Measurements from ENCODE around the gene POLL.

The POLL gene

DNA sequence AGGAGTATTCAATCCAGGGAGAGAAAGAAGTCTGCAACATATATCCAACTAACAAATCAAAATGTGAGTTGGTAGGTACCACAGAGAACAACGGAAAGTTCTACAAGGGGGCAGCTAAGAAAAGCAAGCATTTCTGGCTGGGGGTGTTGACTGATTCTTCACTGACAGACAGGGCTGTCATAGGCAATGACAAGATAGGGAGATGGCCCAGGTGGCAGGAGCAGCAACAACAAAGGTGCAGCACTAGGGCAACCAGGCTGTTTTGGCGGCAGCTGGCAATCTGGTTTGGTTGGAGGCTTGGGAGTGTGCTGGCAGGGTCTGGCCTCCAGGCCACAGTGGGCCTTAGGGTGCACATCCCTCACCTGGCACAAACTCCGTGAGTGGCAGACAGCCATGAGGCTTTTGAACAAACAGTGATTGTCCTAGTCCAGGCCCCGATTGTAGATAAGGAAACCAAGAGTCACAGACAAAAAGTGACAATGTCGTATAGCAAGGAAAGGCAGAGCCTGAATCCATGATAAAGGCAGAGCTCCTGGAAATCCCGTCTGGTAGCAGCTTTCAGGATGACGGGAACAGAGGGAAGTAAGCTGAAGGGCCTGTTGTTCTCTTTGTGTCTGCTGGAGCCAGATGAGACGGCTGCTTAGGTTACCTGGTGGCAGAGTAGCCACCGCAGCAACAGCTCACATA lies 28.5 kb upstream of the POLL start:
- H3K36me3 Mint-ChIP-seq (ENCODE audit: low read depth): peaks cover 7% of the 10 kb centered on the region
- H3K4me3 Mint-ChIP-seq: no peak overlapping the region
- peaks cover 3% of the 10 kb centered on the region for H3K4me1 Mint-ChIP-seq (ENCODE audit: low read depth)
- no peak overlapping the region for H3K27ac Mint-ChIP-seq
- DNase-seq (ENCODE audit: low spot score): no peak
- H3K27me3 Mint-ChIP-seq (ENCODE audit: low read depth): no peaks in the 10 kb centered on the region
- no peaks in the 10 kb centered on the region for H3K9me3 Mint-ChIP-seq

DNA sequence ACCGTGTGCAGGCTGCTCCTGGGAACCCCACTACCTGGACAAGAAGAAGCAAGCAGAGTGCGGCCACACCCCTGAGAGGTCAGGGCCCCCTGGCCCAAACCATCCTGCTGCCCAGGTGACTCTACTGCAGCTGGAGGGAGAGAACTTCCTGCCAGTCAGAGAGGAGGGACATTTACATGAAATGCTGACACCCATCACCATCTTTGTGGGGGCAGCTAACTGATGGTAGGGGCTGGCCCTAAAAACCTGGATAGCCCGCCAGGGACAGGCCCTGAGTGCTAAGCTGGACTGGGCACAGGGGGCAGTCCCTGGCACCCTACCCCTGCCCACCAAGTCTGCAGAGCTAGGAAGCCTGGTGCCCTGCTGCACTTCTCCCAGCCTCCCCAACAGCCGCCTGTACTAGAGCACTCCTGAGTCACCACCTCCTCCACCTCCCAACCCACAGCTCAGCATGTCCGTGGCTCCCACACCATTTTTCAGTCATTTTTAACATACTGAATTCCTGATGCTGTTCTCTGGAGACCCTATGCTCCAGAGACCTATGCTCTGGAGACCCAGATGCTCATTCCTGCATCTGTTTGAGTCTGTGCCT lies 27.6 kb upstream of the POLL start:
- Mint-ChIP-seq H3K27ac (no peak overlapping the region), H3K36me3 (ENCODE audit: low read depth) (peaks cover 9% of the 10 kb centered on the region)

DNA sequence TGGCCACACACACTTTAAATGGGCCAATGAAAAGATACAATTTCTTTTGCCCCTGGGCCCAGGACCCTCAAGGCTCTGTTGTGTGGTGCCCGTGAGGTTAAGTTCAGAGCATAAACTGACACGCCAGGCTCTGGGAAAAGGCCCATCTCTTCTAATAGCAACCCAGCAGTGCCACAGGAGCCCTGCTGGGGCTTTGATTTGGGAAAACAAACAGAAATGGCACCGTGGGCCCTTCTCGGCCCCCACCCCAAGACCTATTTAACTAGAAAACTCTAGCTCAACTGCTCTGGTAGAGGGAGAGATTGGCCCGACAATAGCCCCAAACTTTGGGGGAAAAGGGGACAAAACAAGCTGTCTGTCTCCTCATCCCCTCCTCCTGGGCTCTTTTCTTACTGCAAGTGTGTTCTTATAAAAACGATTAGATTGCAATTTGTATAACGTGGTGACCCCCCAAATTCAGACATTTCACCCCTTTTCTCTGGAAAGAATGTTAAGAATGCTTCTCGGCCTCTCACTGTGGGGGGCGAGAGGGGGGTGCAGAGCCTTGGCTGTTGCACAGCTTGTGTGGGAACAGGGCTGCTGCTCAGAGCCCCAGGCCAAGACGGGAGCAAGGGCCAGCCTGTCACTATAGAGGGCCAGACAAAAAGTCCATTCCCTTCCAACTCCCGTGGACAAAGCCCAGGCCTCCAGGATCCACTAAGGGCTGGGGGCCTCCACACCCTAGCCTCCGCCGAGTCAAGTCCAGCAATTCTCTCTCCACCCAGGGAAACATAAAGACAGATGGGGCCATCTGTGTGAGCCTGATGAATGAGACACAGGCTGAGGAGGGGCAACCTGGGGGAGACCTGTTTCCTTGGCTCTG lies 26.8 kb upstream of the POLL start:
- H3K27me3 Mint-ChIP-seq (ENCODE audit: low read depth): no peaks in the 10 kb centered on the region
- H3K36me3 Mint-ChIP-seq (ENCODE audit: low read depth): peaks cover 9% of the 10 kb centered on the region
- H3K4me1 Mint-ChIP-seq (ENCODE audit: low read depth): peaks cover 4% of the 10 kb centered on the region
- DNase-seq (ENCODE audit: low spot score): no peak
- H3K27ac Mint-ChIP-seq: no peak overlapping the region
- no peaks in the 10 kb centered on the region for H3K9me3 Mint-ChIP-seq
- no peak overlapping the region for H3K4me3 Mint-ChIP-seq

More for the DNA sequence above, 27.6 kb upstream of the POLL start:
- DNase-seq (ENCODE audit: low spot score): no peak
- Mint-ChIP-seq H3K9me3 (no peaks in the 10 kb centered on the region), H3K27me3 (ENCODE audit: low read depth) (no peaks in the 10 kb centered on the region), H3K4me1 (ENCODE audit: low read depth) (peaks cover 4% of the 10 kb centered on the region), H3K4me3 (no peak overlapping the region)

DNA sequence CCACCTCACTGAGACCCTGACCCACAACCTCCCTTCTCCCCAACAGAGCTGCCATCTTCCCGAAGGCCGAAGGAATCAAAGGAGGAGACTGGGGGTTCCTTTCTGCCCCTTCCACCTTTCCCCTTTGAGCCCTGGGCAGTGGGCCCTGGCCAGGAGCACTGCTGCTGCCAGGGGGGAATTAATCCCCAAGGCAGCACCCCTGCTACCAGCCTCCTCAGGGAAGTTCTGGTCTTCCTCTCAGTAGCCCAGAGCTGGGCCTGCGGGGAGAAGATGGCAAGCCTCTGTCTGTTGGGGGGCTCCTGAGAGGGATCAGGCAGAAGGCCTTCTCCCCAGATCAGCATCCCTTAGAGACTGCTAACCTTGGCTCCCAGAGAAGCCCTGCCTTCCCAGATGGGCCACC lies 25.6 kb upstream of the POLL start:
- no peak for DNase-seq (ENCODE audit: low spot score)
- Mint-ChIP-seq H3K27ac (no peak overlapping the region), H3K4me3 (no peak overlapping the region), H3K4me1 (ENCODE audit: low read depth) (peaks cover 4% of the 10 kb centered on the region), H3K27me3 (ENCODE audit: low read depth) (no peaks in the 10 kb centered on the region), H3K9me3 (no peaks in the 10 kb centered on the region), H3K36me3 (ENCODE audit: low read depth) (peaks cover 11% of the 10 kb centered on the region)

DNA sequence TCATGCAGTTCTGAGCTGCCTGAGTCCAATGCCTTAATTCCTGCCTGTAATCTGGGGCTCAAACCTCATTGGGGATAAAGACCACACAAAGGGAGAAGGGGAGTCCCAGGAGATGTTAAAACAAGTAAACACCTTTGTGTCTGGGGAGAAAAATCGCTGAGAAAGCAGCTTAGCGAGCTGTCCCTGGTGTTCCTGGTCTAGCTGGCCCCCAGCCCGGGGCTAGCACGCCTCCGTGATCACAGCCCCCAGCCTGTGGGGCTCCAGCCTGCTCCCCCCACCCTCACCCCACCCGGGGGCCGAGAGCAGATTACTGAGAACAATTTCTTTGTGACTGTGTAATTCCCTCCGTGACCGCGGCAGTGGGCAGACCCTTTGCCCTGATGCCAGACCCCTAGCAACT lies 24.8 kb upstream of the POLL start:
- Mint-ChIP-seq H3K4me3 (no peak overlapping the region), H3K36me3 (ENCODE audit: low read depth) (peaks cover 11% of the 10 kb centered on the region)

DNA sequence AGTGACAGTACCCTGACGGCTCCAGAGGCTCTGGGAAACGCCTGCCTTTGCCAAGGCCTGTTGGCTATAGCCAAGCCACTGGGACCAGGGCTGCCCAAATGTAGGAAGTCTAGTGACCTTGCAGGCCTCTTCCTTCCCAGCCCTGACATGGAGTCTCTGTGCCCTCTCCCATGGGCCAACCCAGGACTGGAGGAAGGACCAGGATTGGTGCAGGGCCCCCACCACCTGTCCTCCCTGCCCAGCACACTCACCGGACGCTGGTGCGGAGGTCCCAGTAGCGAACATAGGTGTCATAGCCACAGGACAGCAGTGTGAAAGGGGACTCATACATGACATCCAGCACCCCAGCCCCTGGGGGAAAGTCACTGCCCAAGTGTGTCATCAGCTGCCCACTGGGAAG lies 24.0 kb upstream of the POLL start:
- Mint-ChIP-seq H3K9me3 (no peaks in the 10 kb centered on the region), H3K27ac (no peak overlapping the region), H3K27me3 (ENCODE audit: low read depth) (no peaks in the 10 kb centered on the region), H3K36me3 (ENCODE audit: low read depth) (peaks cover 7% of the 10 kb centered on the region), H3K4me1 (ENCODE audit: low read depth) (peaks cover 4% of the 10 kb centered on the region), H3K4me3 (no peak overlapping the region)
- no peak for DNase-seq (ENCODE audit: low spot score)

More for the DNA sequence above, 24.8 kb upstream of the POLL start:
- no peak overlapping the region for H3K27ac Mint-ChIP-seq
- H3K27me3 Mint-ChIP-seq (ENCODE audit: low read depth): no peaks in the 10 kb centered on the region
- peaks cover 4% of the 10 kb centered on the region for H3K4me1 Mint-ChIP-seq (ENCODE audit: low read depth)
- no peaks in the 10 kb centered on the region for H3K9me3 Mint-ChIP-seq
- DNase-seq (ENCODE audit: low spot score): no peak

DNA sequence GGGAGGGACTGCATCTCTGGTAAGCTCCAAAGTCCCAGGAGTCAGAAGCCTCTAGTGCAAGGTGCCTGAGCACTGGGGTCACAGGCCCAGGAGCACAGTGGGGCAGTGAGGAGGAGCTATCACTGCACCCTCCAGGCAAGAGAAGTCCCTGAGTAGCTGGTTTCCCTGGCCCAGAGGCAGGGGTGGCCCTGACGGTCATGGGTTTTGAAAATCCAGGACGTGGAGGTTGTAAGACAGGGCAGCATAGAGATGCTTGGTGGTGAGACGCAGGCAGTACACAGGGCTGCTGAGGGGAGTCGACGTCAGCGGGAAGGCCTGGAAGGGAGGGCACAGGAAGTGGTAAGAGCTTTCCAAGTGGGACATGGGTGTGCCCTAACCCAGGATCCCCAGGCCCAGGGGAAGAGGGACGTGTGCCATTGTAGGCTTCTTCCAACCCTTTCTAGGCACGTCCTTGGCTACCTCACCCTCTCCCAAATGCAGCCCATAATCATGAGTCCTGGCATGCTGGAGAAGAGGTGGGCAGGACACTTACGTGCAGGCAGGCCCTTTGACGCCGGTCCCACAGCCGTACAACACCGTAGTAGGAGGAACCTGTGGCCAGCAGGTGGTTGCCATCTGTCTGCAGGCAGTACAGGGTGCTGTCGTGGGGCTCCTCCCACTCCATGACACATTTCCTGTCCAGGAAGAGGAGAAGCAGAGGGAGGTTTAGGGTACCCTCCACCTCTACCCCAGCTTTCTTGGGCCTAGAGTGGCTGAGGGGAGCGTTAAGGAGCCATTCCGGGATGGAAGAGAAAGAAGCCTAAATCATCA lies 23.2 kb upstream of the POLL start:
- H3K4me3 Mint-ChIP-seq: no peak overlapping the region
- H3K9me3 Mint-ChIP-seq: no peaks in the 10 kb centered on the region
- no peak for DNase-seq (ENCODE audit: low spot score)
- peak overlapping the region; percentile 34 for H3K27ac Mint-ChIP-seq
- H3K27me3 Mint-ChIP-seq (ENCODE audit: low read depth): no peaks in the 10 kb centered on the region
- H3K4me1 Mint-ChIP-seq (ENCODE audit: low read depth): peaks cover 4% of the 10 kb centered on the region
- H3K36me3 Mint-ChIP-seq (ENCODE audit: low read depth): peaks cover 10% of the 10 kb centered on the region

DNA sequence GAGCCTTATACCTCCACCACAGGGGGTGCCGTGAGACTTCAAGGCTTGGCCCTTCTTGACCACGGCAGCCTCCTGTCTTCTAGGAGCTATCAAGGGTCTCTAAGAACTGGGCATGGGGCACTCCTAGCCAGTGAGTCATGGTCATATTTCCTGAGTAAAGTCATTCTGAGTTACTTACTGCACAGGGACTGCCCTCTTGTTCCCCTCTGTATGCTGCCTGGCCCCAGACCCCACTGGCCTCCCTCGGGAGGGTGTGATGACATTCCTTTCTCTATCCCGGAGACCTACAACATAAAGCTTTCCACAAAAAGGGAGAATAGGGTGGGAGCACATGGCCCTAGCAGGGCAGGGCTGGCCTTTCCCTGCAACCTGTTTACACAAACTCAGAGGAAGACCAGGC lies 21.4 kb upstream of the POLL start:
- H3K4me3 Mint-ChIP-seq: no peak overlapping the region
- peaks cover 4% of the 10 kb centered on the region for H3K4me1 Mint-ChIP-seq (ENCODE audit: low read depth)
- H3K36me3 Mint-ChIP-seq (ENCODE audit: low read depth): peaks cover 10% of the 10 kb centered on the region
- no peak overlapping the region for H3K27ac Mint-ChIP-seq
- H3K27me3 Mint-ChIP-seq (ENCODE audit: low read depth): no peaks in the 10 kb centered on the region
- DNase-seq (ENCODE audit: low spot score): no peak
- no peaks in the 10 kb centered on the region for H3K9me3 Mint-ChIP-seq

DNA sequence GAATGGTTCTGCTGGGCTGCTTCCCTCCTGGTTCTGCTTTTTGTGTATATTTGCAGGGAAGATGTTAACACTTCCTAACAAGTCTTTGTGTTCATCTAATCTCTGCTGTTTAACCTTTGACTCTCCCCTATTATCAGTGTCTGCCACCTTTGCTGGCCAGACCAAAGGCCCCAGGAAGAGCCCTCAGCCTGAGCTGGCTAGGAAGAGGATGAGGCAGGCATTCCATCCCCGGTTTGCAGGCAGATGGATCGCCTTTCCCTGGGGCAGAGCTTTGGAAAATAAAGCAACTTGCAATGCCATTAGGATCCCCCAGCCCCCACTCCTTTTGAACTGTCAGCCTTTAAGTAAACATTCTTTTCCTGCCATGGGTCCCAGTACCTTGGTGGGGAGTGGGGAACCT lies 19.1 kb upstream of the POLL start:
- Mint-ChIP-seq H3K9me3 (no peaks in the 10 kb centered on the region), H3K36me3 (ENCODE audit: low read depth) (peaks cover 10% of the 10 kb centered on the region), H3K4me1 (ENCODE audit: low read depth) (peaks cover 4% of the 10 kb centered on the region), H3K4me3 (no peak overlapping the region), H3K27ac (no peak overlapping the region), H3K27me3 (ENCODE audit: low read depth) (no peaks in the 10 kb centered on the region)
- no peak for DNase-seq (ENCODE audit: low spot score)

DNA sequence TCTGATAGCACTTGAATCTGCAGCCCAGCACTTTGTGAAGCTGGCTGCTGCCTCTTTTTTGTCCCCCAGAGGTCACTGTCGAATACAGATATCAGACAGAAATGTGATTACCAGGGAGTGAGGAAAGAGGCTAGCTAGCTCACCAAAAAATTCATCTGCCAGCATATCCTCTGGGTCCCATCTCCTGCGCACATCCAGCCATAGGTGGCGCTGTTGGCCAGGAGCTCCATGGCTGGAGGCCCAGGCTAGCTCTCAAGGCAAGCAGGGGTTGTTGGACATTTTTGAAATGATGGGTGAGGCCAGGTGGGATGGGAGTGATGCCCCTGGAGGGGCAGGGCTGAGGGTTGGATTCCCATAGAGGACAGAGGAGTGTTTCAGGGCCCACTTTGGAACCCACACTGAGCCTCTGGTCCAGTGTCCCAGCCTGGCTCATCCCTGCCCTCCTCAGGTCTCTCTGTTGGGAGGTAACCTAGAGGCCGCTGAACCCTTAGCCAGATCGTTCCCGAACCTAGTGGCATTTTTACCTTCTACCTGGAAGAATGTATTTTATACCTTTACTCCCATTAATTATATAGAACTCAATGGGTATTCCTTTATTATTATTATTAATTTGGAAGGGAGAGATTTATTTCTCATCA lies 14.8 kb upstream of the POLL start:
- peak; percentile 64 for DNase-seq (ENCODE audit: low spot score)
- Mint-ChIP-seq H3K27me3 (ENCODE audit: low read depth) (no peaks in the 10 kb centered on the region), H3K36me3 (ENCODE audit: low read depth) (peaks cover 3% of the 10 kb centered on the region), H3K9me3 (no peaks in the 10 kb centered on the region), H3K4me3 (no peak overlapping the region), H3K27ac (no peak overlapping the region), H3K4me1 (ENCODE audit: low read depth) (no peaks in the 10 kb centered on the region)

DNA sequence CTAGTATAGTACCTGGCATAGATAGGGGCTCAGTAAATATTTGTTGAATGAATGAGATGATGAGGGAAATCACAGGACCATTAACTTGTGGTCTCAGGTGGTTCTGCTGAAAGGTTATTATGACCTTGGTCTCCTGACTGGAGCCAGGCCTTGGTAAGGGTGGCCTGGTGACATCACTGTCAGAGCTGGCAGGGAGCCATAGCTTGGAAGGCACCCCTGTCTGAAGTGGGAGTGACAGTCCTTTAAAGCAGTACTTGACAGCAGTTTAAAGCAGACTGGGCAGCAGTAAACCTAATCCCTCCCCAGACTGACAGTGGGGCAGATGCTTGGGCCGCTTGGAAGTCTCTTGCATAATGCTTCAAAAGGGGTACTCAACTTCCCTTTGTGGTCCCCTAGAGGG lies 13.5 kb upstream of the POLL start:
- DNase-seq (ENCODE audit: low spot score): no peak
- Mint-ChIP-seq H3K4me3 (no peak overlapping the region), H3K27ac (no peak overlapping the region), H3K27me3 (ENCODE audit: low read depth) (no peaks in the 10 kb centered on the region), H3K36me3 (ENCODE audit: low read depth) (no peaks in the 10 kb centered on the region), H3K4me1 (ENCODE audit: low read depth) (no peaks in the 10 kb centered on the region), H3K9me3 (no peaks in the 10 kb centered on the region)

DNA sequence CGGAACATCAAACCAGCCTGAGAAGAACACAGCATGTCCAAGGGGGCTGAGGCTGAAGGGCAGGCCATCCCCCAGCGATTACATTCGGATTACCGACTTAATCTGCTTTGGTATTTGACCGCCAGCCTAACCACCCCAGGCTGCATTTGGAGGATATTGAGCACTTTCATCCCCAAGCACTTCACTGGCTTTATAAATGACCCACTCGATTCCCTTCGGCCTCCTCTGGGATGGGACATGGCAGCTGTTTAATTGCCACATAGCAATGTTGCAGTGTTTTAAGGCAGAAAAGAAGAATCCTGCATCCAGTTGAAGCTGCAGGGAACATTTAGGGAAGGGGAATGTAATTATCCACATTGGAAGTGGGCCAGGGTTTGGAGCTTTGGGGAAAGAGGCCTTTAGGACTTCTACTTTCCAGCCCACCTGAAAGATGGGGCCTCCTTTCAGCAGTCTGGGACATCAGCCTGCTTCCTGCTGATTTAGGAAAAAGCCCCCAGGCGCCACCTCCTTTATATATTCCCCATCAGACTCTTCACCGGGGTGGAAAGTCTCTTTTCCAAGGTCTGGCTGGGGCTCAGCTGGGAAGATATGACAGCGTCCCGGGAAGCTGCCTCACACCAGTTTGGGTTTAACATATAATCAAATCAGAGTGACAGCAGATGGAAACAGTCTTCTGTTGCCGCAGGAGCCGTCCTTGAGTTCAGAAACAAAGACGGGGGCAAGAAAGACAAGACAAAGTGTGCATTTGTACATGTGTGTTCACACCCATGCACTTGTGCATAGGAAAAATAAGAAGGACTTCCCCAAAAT lies 9.2 kb upstream of the POLL start:
- no peak overlapping the region for H3K4me3 Mint-ChIP-seq
- no peaks in the 10 kb centered on the region for H3K36me3 Mint-ChIP-seq (ENCODE audit: low read depth)
- H3K9me3 Mint-ChIP-seq: no peaks in the 10 kb centered on the region
- no peaks in the 10 kb centered on the region for H3K27me3 Mint-ChIP-seq (ENCODE audit: low read depth)
- no peak for DNase-seq (ENCODE audit: low spot score)
- no peaks in the 10 kb centered on the region for H3K4me1 Mint-ChIP-seq (ENCODE audit: low read depth)
- no peak overlapping the region for H3K27ac Mint-ChIP-seq

All from T-helper 2 cell treated with Interferon-gamma antibody and Interleukin-4, amounts not matched to agents 5 μg/mL and 100 μg/mL, for 36 hours (primary cell).